Colonic mucosa (tissue), 4 donors: Measurements from ENCODE around the gene DNAH9. TPM values are rescaled to one million over a fixed set of nuclear protein-coding genes. Genes with fewer than 3 reads are reported as not detected.

Experiments used
- DNase-seq: peaks from one replicate; pipeline ENCODE4 v3.0.0-alpha.2; 2020
- H3K27ac ChIP-seq: fragments of 200-600 bp; one replicate; pipeline ENCODE4 v1.8.0; 2021
- H3K27me3 ChIP-seq: fragments of 200-600 bp; one replicate; pipeline ENCODE4 v1.8.0; 2021
- H3K36me3 ChIP-seq: fragments of 200-600 bp; one replicate; pipeline ENCODE4 v1.8.0; 2021
- H3K4me1 ChIP-seq: fragments of 200-600 bp; one replicate; pipeline ENCODE4 v1.8.0; 2021; ENCODE audit warnings: mild to moderate bottlenecking
- H3K4me3 ChIP-seq: fragments of 200-600 bp; one replicate; pipeline ENCODE4 v1.8.0; 2021
- H3K9ac ChIP-seq, 2 donors: one replicate each; pipeline ENCODE4 v1.7.0; 2013; ENCODE audit warnings: control low read depth in 2 of 2, low read depth in 2 of 2, low read length in 2 of 2
- H3K9me3 ChIP-seq: fragments of 200-600 bp; one replicate; pipeline ENCODE4 v1.8.0; 2021
- intact Hi-C: fragments of 100-400 bp; cut with DNase I; formaldehyde crosslinking; loops from one replicate; pipeline ENCODE4 v1.14.1; 2022
- total RNA-seq, 2 donors: library from RNA; stranded (reverse); fragmentation: NEBNext Ultra II Directional in 1 of 2; extraction: Animal tissue kit (Norgen Biotek cat#: 25700) in 1 of 2; gene quantifications; one replicate each; pipeline ENCODE4 v1.2.1, GENCODE V29; 2021
- TF ChIP-seq, protein P1 (sequence below): fragments of 200-600 bp; IDR thresholded peaks from one replicate; pipeline ENCODE4 v1.8.0; 2022; ENCODE audit warnings: antibody characterized with exemption, mild to moderate bottlenecking
- donor health status: healthy.
- donor health status: DM: no; HTN: no; CAD: no.
- donor health status: DM: no; HTN: no; CAD: no.

Gene DNAH9
- total RNA-seq, 2 donors from 2014 or later = 0.40 to 0.69 TPM

- H3K4me3 ChIP-seq = no peak overlapping the region
- no peaks in the 10 kb centered on the region for H3K4me1 ChIP-seq
- TF ChIP-seq, protein P1, sequence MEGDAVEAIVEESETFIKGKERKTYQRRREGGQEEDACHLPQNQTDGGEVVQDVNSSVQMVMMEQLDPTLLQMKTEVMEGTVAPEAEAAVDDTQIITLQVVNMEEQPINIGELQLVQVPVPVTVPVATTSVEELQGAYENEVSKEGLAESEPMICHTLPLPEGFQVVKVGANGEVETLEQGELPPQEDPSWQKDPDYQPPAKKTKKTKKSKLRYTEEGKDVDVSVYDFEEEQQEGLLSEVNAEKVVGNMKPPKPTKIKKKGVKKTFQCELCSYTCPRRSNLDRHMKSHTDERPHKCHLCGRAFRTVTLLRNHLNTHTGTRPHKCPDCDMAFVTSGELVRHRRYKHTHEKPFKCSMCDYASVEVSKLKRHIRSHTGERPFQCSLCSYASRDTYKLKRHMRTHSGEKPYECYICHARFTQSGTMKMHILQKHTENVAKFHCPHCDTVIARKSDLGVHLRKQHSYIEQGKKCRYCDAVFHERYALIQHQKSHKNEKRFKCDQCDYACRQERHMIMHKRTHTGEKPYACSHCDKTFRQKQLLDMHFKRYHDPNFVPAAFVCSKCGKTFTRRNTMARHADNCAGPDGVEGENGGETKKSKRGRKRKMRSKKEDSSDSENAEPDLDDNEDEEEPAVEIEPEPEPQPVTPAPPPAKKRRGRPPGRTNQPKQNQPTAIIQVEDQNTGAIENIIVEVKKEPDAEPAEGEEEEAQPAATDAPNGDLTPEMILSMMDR = no peak
- no peaks in the 10 kb centered on the region for H3K9me3 ChIP-seq
- H3K27ac ChIP-seq = no peak overlapping the region
- no peaks in the 10 kb centered on the region for H3K36me3 ChIP-seq
- H3K9ac ChIP-seq = no peak overlapping the region
- DNase-seq = no peak
- intact Hi-C loops = no loop called here
- no peaks in the 10 kb centered on the region for H3K27me3 ChIP-seq
These were observed 310.5 kb downstream of the DNAH9 start for GRCh38 chr17:11908711-11909146.

- no peaks in the 10 kb centered on the region for H3K4me1 ChIP-seq
- no peak overlapping the region for H3K9ac ChIP-seq
- H3K9me3 ChIP-seq = no peaks in the 10 kb centered on the region
- H3K27ac ChIP-seq = no peak overlapping the region
- no peak overlapping the region for H3K4me3 ChIP-seq
- H3K27me3 ChIP-seq = no peaks in the 10 kb centered on the region
- TF ChIP-seq, protein P1 = no peak
- no peak for DNase-seq
- H3K36me3 ChIP-seq = no peaks in the 10 kb centered on the region
- intact Hi-C loops = no loop called here
These were observed 311.1 kb downstream of the DNAH9 start for GRCh38 chr17:11909348-11909747.

- H3K9me3 ChIP-seq = no peaks in the 10 kb centered on the region
- H3K4me3 ChIP-seq = no peak overlapping the region
- no peak overlapping the region for H3K9ac ChIP-seq
- no peaks in the 10 kb centered on the region for H3K27me3 ChIP-seq
- H3K27ac ChIP-seq = no peak overlapping the region
- intact Hi-C loops = no loop called here
- no peak for DNase-seq
- H3K4me1 ChIP-seq = no peaks in the 10 kb centered on the region
- TF ChIP-seq, protein P1 = no peak
- H3K36me3 ChIP-seq = no peaks in the 10 kb centered on the region
These were observed 317.8 kb downstream of the DNAH9 start for GRCh38 chr17:11916091-11916490.

GRCh38 chr17:11917415-11917814 is 319.1 kb downstream of the DNAH9 start:
- Histone ChIP-seq H3K9ac (no peak overlapping the region), H3K4me1 (no peaks in the 10 kb centered on the region), H3K4me3 (no peak overlapping the region), H3K36me3 (no peaks in the 10 kb centered on the region), H3K27ac (no peak overlapping the region), H3K27me3 (no peaks in the 10 kb centered on the region), H3K9me3 (no peaks in the 10 kb centered on the region)
- DNase-seq = no peak
- intact Hi-C loops = no loop called here
- TF ChIP-seq, protein P1 = no peak

DNA sequence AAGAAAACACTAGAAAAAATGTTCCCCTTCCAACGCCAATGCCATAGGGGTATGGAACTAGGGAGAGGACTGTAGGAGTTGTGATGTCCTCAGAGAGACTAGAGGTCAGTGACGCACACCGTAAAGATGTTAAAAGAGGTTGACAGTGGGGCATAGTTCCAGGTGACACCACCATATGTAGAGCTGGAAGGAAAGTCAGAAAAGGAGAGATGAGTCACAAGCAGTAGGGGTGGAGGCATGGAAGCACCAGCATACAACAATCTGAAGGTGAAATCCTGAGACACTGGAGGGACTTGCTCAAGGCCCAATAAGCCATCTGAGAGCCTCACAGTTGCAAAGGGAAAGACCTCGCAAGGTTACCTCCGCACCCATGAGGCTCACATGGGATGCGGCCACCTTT is 323.0 kb downstream of the DNAH9 start:
- H3K9ac ChIP-seq = no peak overlapping the region
- no peak overlapping the region for H3K27ac ChIP-seq
- TF ChIP-seq, protein P1 = no peak
- intact Hi-C loops = no loop called here
- H3K9me3 ChIP-seq = no peaks in the 10 kb centered on the region
- no peaks in the 10 kb centered on the region for H3K27me3 ChIP-seq
- no peak for DNase-seq
- no peaks in the 10 kb centered on the region for H3K4me1 ChIP-seq
- no peaks in the 10 kb centered on the region for H3K36me3 ChIP-seq
- H3K4me3 ChIP-seq = no peak overlapping the region

- no peak for DNase-seq
- Histone ChIP-seq H3K36me3 (no peaks in the 10 kb centered on the region), H3K9ac (no peak overlapping the region), H3K27me3 (no peaks in the 10 kb centered on the region), H3K4me1 (no peaks in the 10 kb centered on the region), H3K4me3 (no peak overlapping the region), H3K9me3 (no peaks in the 10 kb centered on the region), H3K27ac (no peak overlapping the region)
- TF ChIP-seq, protein P1 = no peak
- intact Hi-C loops = no loop called here
These were observed 324.4 kb downstream of the DNAH9 start for GRCh38 chr17:11922638-11923037.
